ENCODE results near the gene STK32C. TPM values are rescaled to one million over a fixed set of nuclear protein-coding genes. Genes with fewer than 3 reads are reported as not detected.

The STK32C gene
- total RNA-seq, 1 donor from 2014 or later: 12.2 TPM

DNA sequence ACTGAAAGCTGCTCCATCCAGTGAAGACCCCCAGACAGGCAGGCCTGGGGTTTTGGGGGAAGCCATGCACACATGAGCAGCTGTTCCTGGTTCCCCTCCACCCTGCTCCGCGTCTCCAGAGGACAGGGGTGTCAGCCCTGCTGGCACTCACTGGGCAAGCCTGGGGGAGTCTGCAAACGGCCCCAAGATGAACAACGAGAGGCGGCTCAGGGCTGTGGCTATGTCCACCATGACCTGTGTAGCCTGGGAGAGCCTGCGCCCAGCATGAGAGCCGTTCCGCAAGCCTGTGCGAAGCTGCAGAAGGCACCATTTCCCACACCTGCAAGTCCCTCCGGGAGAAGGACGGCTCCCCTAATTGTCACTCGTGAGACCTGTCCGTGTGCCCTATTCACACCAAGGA lies 61.5 kb downstream of the STK32C start:
- TF ChIP-seq, protein P1, sequence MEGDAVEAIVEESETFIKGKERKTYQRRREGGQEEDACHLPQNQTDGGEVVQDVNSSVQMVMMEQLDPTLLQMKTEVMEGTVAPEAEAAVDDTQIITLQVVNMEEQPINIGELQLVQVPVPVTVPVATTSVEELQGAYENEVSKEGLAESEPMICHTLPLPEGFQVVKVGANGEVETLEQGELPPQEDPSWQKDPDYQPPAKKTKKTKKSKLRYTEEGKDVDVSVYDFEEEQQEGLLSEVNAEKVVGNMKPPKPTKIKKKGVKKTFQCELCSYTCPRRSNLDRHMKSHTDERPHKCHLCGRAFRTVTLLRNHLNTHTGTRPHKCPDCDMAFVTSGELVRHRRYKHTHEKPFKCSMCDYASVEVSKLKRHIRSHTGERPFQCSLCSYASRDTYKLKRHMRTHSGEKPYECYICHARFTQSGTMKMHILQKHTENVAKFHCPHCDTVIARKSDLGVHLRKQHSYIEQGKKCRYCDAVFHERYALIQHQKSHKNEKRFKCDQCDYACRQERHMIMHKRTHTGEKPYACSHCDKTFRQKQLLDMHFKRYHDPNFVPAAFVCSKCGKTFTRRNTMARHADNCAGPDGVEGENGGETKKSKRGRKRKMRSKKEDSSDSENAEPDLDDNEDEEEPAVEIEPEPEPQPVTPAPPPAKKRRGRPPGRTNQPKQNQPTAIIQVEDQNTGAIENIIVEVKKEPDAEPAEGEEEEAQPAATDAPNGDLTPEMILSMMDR (IDR thresholded peaks at IDR 0.05; ENCODE audit: insufficient read depth, low read length, poor library complexity, severe bottlenecking): no peak
- H3K4me3 ChIP-seq (ENCODE audit: low read depth, low read length): no peak overlapping the region
- no peaks in the 10 kb centered on the region for H3K27me3 ChIP-seq (ENCODE audit: control insufficient read depth, insufficient read depth, low read length)
- no peak for DNase-seq (ENCODE audit: low read depth)
- H3K36me3 ChIP-seq (ENCODE audit: control insufficient read depth, insufficient read depth, low read length): no peaks in the 10 kb centered on the region

DNA sequence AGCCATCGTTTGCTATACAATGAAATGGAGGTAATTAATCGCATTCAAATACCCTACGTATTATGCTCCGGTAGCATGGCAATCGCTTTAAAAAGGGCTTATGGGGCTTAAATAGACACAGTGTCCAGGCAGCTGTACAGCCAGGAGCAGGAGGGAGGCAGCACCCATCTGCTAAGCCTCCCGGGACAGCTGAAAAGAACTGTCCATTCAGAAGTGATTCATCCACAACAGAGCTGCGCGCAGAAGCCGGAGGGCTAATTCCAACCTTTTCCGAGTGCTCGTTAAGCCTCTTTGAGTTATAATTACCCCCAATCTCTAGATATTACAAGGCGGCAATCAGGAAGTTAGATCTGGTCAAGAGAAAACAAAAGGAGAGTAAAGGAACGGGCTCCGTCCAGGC lies 62.7 kb downstream of the STK32C start:
- Histone ChIP-seq H3K36me3 (ENCODE audit: control insufficient read depth, insufficient read depth, low read length) (no peaks in the 10 kb centered on the region), H3K4me3 (ENCODE audit: low read depth, low read length) (no peak overlapping the region), H3K27me3 (ENCODE audit: control insufficient read depth, insufficient read depth, low read length) (no peaks in the 10 kb centered on the region)
- TF ChIP-seq, protein P1 (IDR thresholded peaks at IDR 0.05; ENCODE audit: insufficient read depth, low read length, poor library complexity, severe bottlenecking): no peak
- DNase-seq (ENCODE audit: low read depth): no peak

DNA sequence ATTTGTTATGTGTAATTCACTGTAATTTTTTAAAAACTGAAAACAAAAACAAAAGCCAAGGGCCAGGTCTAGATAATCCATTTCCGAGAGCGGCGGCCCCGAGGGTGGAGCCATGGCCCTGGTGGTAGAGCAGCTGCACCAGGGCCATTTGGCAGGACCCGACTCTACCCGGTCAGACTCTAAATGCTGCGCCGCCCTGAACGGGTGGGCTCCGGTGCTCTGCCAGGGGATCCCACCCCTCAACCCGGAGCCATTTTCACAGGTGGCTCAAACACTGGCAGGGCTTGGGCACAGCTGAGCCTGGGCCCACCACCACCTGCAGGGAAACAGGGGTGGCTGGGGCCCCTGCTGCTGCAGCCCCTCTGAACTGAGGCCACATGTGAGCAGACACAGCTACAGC lies 64.1 kb downstream of the STK32C start:
- no peak for DNase-seq (ENCODE audit: low read depth)
- Histone ChIP-seq H3K4me3 (ENCODE audit: low read depth, low read length) (no peak overlapping the region), H3K36me3 (ENCODE audit: control insufficient read depth, insufficient read depth, low read length) (no peaks in the 10 kb centered on the region), H3K27me3 (ENCODE audit: control insufficient read depth, insufficient read depth, low read length) (no peaks in the 10 kb centered on the region)
- TF ChIP-seq, protein P1 (IDR thresholded peaks at IDR 0.05; ENCODE audit: insufficient read depth, low read length, poor library complexity, severe bottlenecking): no peak

- no peaks in the 10 kb centered on the region for H3K27me3 ChIP-seq (ENCODE audit: control insufficient read depth, insufficient read depth, low read length)
- no peak overlapping the region for H3K4me3 ChIP-seq (ENCODE audit: low read depth, low read length)
- no peaks in the 10 kb centered on the region for H3K36me3 ChIP-seq (ENCODE audit: control insufficient read depth, insufficient read depth, low read length)
- DNase-seq (ENCODE audit: low read depth): no peak
- TF ChIP-seq, protein P1 (IDR thresholded peaks at IDR 0.05; ENCODE audit: insufficient read depth, low read length, poor library complexity, severe bottlenecking): no peak
Observed at GRCh38 chr10:132243141-132243540, 64.6 kb downstream of the STK32C start.

DNA sequence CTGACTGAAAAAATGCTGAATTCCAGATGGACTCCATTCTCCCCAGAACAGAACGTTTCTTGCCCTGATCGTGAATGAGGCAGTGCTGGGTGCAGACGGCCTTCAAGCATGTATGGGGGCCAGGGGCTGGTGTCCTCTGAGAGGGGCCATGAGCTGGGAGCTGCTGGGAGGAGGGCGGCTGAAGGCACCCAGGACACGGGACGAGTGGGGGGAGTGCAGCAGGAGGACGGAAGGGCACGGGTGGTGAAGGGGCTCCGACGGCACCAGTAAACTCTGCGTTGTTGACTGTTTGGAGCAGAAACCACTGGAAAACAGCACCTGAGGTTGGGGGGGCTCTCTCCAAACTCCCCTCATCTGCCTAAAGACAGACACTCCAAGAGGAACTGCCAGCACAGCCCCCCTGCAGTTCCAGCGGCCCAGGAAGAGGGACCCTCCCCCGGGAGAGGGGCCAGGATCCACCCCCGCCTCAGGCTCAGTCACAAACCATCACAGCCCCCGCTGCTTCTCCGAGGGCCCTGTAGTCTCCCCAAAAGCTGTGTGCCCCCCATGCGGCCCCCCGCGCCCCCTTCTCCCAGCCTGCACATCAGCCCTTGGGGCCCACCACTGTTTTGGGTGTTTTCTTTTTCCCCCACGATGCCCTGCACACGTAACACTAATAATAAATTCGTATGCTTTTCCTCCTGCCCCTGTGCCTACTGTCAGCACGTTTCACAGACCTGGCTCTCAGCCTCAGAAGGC lies 65.5 kb downstream of the STK32C start:
- DNase-seq (ENCODE audit: low read depth): no peak
- TF ChIP-seq, protein P1 (IDR thresholded peaks at IDR 0.05; ENCODE audit: insufficient read depth, low read length, poor library complexity, severe bottlenecking): no peak
- no peak overlapping the region for H3K4me3 ChIP-seq (ENCODE audit: low read depth, low read length)

GRCh38 chr10:132241496-132241895 lies 66.3 kb downstream of the STK32C start:
- TF ChIP-seq, protein P1 (IDR thresholded peaks at IDR 0.05; ENCODE audit: insufficient read depth, low read length, poor library complexity, severe bottlenecking): no peak
- Histone ChIP-seq H3K36me3 (ENCODE audit: control insufficient read depth, insufficient read depth, low read length) (no peaks in the 10 kb centered on the region), H3K27me3 (ENCODE audit: control insufficient read depth, insufficient read depth, low read length) (no peaks in the 10 kb centered on the region), H3K4me3 (ENCODE audit: low read depth, low read length) (no peak overlapping the region)
- DNase-seq (ENCODE audit: low read depth): no peak

More for the DNA sequence above, 65.5 kb downstream of the STK32C start:
- Histone ChIP-seq H3K36me3 (ENCODE audit: control insufficient read depth, insufficient read depth, low read length) (no peaks in the 10 kb centered on the region), H3K27me3 (ENCODE audit: control insufficient read depth, insufficient read depth, low read length) (no peaks in the 10 kb centered on the region)

All from kidney epithelial cell (primary cell).